HUES6 (cell line): ENCODE results near the gene DEAF1.
"Not testable (repeated sequence)": the region's sequence is repeated elsewhere in the genome, so short reads cannot be mapped to it uniquely, and the experiment has no call there.

Source experiments
- H3K27ac ChIP-seq: 2 replicates; pipeline ENCODE4 v1.7.0; 2013; ENCODE audit warnings: low read depth, mild to moderate bottlenecking, low read length, inconsistent platforms
- H3K27me3 ChIP-seq: 2 replicates; pipeline ENCODE4 v1.6.1; 2013; ENCODE audit warnings: low read length; ENCODE audit not compliant: control insufficient read depth, insufficient read depth
- H3K36me3 ChIP-seq: 2 replicates; pipeline ENCODE4 v1.6.1; 2013; ENCODE audit warnings: low read length; ENCODE audit not compliant: control insufficient read depth, insufficient read depth
- H3K4me1 ChIP-seq: 2 replicates; pipeline ENCODE4 v1.6.1; 2013; ENCODE audit warnings: low read length; ENCODE audit not compliant: control insufficient read depth, insufficient read depth
- H3K4me3 ChIP-seq: 2 replicates; pipeline ENCODE4 v1.5.1; 2013; ENCODE audit warnings: low read depth, low read length
- H3K9ac ChIP-seq: one replicate; pipeline ENCODE4 v1.6.1; 2013; ENCODE audit warnings: mild to moderate bottlenecking, low read length
- H3K9me3 ChIP-seq: 2 replicates; pipeline ENCODE4 v1.6.1; 2013; ENCODE audit warnings: low read depth, low read length; ENCODE audit not compliant: control insufficient read depth, insufficient read depth

DEAF1 gene

GRCh38 chr11:694563-695287 is at the start of gene DEAF1:
Gene DEAF1 (minus strand): TSS chr11:695222. CDS start chr11:695047, 175 bp downstream.
- no peaks in the 10 kb centered on the region for H3K9me3 ChIP-seq
- H3K36me3 ChIP-seq = peaks cover 3% of the 10 kb centered on the region
- H3K4me1 ChIP-seq = peaks cover 35% of the 10 kb centered on the region
- H3K27ac ChIP-seq = peak within 1 kb of the TSS; percentile 99
- peak within 1 kb of the TSS; percentile 94 for H3K4me3 ChIP-seq
- H3K9ac ChIP-seq = peak within 1 kb of the TSS; percentile 94
- H3K27me3 ChIP-seq = no peaks in the 10 kb centered on the region

GRCh38 chr11:742571-743201 is 47.7 kb upstream of the DEAF1 start:
- H3K36me3 ChIP-seq = no peaks in the 10 kb centered on the region
- no peaks in the 10 kb centered on the region for H3K27me3 ChIP-seq
- H3K9ac ChIP-seq = no peak overlapping the region
- no peaks in the 10 kb centered on the region for H3K9me3 ChIP-seq
- no peak overlapping the region for H3K4me3 ChIP-seq
- H3K4me1 ChIP-seq = peaks cover 14% of the 10 kb centered on the region; the same call in 1 of the 2 replicates
- H3K27ac ChIP-seq = no peak overlapping the region

- H3K27me3 ChIP-seq = no peaks in the 10 kb centered on the region
- no peaks in the 10 kb centered on the region for H3K36me3 ChIP-seq
- no peaks in the 10 kb centered on the region for H3K9me3 ChIP-seq
- no peak overlapping the region for H3K9ac ChIP-seq
- H3K4me1 ChIP-seq = peaks cover 14% of the 10 kb centered on the region
- H3K4me3 ChIP-seq = no peak overlapping the region
- H3K27ac ChIP-seq = no peak overlapping the region
Measured at GRCh38 chr11:742156-742546, 47.1 kb upstream of the DEAF1 start.

GRCh38 chr11:737899-738298 is 42.9 kb upstream of the DEAF1 start:
- not testable (repeated sequence) for H3K4me1 ChIP-seq, H3K9me3 ChIP-seq, H3K36me3 ChIP-seq, H3K9ac ChIP-seq, H3K4me3 ChIP-seq, H3K27me3 ChIP-seq, H3K27ac ChIP-seq

- Histone ChIP-seq H3K9me3 (no peaks in the 10 kb centered on the region), H3K27ac (no peak overlapping the region), H3K4me1 (no peaks in the 10 kb centered on the region; the same call in 1 of the 2 replicates), H3K9ac (no peak overlapping the region), H3K36me3 (no peaks in the 10 kb centered on the region), H3K27me3 (no peaks in the 10 kb centered on the region), H3K4me3 (no peak overlapping the region)
Measured at GRCh38 chr11:737366-737765, 42.3 kb upstream of the DEAF1 start.

- H3K27me3 ChIP-seq, H3K36me3 ChIP-seq, H3K27ac ChIP-seq, H3K9ac ChIP-seq, H3K9me3 ChIP-seq, H3K4me3 ChIP-seq, H3K4me1 ChIP-seq: not testable (repeated sequence)
Measured at GRCh38 chr11:734541-734940, 39.5 kb upstream of the DEAF1 start.

- H3K36me3 ChIP-seq = no peaks in the 10 kb centered on the region
- no peaks in the 10 kb centered on the region for H3K9me3 ChIP-seq
- H3K4me1 ChIP-seq = no peaks in the 10 kb centered on the region; the same call in 1 of the 2 replicates
- H3K9ac ChIP-seq = no peak overlapping the region
- H3K27me3 ChIP-seq = no peaks in the 10 kb centered on the region
- H3K4me3 ChIP-seq = no peak overlapping the region
- no peak overlapping the region for H3K27ac ChIP-seq
Measured at GRCh38 chr11:733072-733471, 38.0 kb upstream of the DEAF1 start.

- Histone ChIP-seq H3K36me3 (no peaks in the 10 kb centered on the region), H3K9ac (no peak overlapping the region), H3K4me1 (peaks cover 7% of the 10 kb centered on the region), H3K27me3 (peaks cover 28% of the 10 kb centered on the region; the same call in 1 of the 2 replicates), H3K4me3 (no peak overlapping the region), H3K9me3 (no peaks in the 10 kb centered on the region), H3K27ac (no peak overlapping the region)
Measured at GRCh38 chr11:729492-730074, 34.6 kb upstream of the DEAF1 start.

- no peaks in the 10 kb centered on the region for H3K36me3 ChIP-seq
- peaks cover 7% of the 10 kb centered on the region for H3K4me1 ChIP-seq
- H3K9ac ChIP-seq = no peak overlapping the region
- peaks cover 30% of the 10 kb centered on the region; the same call in 1 of the 2 replicates for H3K27me3 ChIP-seq
- no peak overlapping the region for H3K4me3 ChIP-seq
- H3K9me3 ChIP-seq = no peaks in the 10 kb centered on the region
- no peak overlapping the region for H3K27ac ChIP-seq
Measured at GRCh38 chr11:728901-729491, 34.0 kb upstream of the DEAF1 start.

GRCh38 chr11:727859-728748 is 33.1 kb upstream of the DEAF1 start:
- H3K27me3 ChIP-seq = peaks cover 30% of the 10 kb centered on the region; the same call in 1 of the 2 replicates
- H3K27ac ChIP-seq = no peak overlapping the region
- no peak overlapping the region for H3K4me3 ChIP-seq
- H3K4me1 ChIP-seq = peaks cover 7% of the 10 kb centered on the region
- H3K9ac ChIP-seq = no peak overlapping the region
- H3K9me3 ChIP-seq = no peaks in the 10 kb centered on the region
- no peaks in the 10 kb centered on the region for H3K36me3 ChIP-seq
